Measurements from ENCODE around the gene CBR1.

The CBR1 gene

GRCh38 chr21:36069713-36070583 is at the start of gene CBR1:
Gene CBR1, plus strand, starts transcription at chr21:36070024. Its CDS starts 92 bp downstream, at chr21:36070116.
- DNase-seq (ENCODE audit: low read depth in 1 of 2, low spot score in 1 of 2) = peak; percentile 75 to 82

DNA sequence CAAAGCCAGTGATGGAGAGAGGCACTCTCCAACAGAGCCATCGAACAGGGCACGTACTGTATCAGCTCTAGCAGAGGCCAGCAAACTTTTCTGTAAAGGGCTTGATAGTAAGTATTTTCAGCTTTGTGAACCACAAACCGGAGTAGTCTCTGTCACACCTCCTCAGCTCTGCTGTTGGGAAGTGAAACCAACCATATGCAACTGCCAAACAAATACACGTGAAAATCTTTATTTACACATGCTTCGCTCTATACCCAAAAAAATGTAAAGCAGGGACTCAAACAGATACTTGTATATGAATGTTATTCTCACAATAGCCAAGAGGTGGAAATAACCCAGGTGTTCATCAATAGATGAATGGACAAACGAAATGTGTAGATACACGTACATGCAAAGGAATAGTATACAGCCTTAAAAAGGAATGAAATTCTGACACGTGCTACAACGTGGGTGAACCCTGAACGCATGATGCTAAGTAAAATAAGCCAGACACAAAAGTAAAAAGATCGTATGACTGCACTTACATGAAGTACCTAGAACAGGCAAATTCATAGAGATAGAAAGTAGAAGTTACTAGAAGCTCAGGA is 48.5 kb upstream of the CBR1 start:
- DNase-seq (ENCODE audit: low read depth in 1 of 2, low spot score in 1 of 2) = no peak

DNA sequence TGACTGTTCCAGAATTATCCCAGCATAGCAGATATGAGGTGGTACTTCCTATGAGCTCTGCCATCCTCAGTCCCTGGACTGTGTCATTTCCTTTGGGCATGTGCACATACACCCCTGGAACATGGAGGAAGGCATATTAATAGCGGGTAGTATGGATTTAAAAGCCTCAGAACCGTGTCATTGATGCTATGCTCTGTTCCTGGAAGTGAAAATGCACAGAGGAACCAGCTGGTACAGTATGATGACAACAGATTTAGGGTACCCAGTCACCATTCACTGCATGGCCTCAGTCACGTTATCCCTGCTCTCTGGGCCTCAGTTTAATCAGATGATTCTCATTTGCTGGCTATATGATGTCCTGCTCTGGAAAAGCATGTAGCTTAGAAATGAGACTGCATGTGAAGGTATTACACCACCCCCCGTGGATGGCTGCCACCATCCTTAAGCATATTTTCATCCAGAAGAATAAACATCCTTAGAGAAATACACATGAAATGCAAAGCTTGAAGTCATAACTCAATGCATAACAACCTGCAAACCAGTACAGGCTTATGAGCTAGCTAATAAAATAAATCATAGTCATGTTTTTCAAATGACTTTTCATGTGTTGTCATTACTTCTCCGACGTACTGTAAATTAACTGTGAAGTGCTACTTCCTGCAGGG is 47.3 kb upstream of the CBR1 start:
- DNase-seq (ENCODE audit: low read depth in 1 of 2, low spot score in 1 of 2) = no peak

- no peak for DNase-seq (ENCODE audit: low read depth in 1 of 2, low spot score in 1 of 2)
Measured at GRCh38 chr21:36023092-36023480, 46.7 kb upstream of the CBR1 start.

- no peak for DNase-seq (ENCODE audit: low read depth in 1 of 2, low spot score in 1 of 2)
Measured at GRCh38 chr21:36024782-36025181, 45.0 kb upstream of the CBR1 start.

GRCh38 chr21:36027347-36027746 is 42.5 kb upstream of the CBR1 start:
- no peak for DNase-seq (ENCODE audit: low read depth in 1 of 2, low spot score in 1 of 2)

DNA sequence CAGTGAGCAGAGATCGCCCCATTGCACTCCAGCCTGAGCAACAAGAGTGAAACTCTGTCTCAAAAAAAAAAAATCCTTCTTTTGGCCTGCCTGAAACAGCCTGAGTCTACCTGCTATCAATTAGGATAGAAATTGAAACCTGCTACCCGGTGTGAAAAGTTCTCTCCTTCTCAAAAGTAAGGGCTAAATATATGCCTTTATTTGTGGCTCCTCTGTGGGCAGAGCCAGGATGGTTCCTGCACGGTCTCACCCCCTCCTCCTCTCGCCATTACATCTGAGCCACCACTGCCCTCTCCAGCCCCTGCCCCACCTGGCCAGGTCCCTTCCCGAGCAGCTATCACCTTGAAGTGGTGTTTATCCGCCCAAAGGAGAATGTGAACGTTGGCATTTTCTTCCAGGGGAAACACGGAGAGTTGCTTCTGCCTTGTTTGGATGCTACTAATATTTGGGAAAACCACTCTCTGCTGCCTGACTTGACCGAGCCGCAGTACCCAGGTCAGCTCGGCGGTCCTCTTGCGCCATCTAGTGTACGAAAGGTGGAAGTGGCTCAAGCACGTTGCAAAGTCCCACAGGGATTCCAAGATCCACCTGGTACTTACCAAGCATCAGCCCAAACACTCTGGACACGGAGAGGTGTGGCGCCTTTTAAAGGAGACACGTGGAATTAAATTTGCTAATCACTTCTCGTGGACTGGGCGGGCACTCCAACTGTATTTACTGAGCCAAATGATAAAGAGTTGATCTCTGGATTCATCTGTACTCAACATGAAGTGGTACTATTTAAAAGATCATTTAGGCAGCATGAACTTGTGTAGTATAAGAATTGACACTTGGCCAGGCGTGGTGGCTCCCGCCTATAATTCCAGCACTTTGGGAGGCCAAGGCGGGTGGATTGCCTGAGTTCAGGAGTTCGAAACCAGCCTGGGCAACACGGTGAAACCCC is 41.4 kb upstream of the CBR1 start:
- peak; percentile 40 to 44 for DNase-seq (ENCODE audit: low read depth in 1 of 2, low spot score in 1 of 2)

- no peak for DNase-seq (ENCODE audit: low read depth in 1 of 2, low spot score in 1 of 2)
Measured at GRCh38 chr21:36029309-36029708, 40.5 kb upstream of the CBR1 start.

GRCh38 chr21:36030581-36031189 is 39.1 kb upstream of the CBR1 start:
- DNase-seq (ENCODE audit: low read depth in 1 of 2, low spot score in 1 of 2) = no peak

DNA sequence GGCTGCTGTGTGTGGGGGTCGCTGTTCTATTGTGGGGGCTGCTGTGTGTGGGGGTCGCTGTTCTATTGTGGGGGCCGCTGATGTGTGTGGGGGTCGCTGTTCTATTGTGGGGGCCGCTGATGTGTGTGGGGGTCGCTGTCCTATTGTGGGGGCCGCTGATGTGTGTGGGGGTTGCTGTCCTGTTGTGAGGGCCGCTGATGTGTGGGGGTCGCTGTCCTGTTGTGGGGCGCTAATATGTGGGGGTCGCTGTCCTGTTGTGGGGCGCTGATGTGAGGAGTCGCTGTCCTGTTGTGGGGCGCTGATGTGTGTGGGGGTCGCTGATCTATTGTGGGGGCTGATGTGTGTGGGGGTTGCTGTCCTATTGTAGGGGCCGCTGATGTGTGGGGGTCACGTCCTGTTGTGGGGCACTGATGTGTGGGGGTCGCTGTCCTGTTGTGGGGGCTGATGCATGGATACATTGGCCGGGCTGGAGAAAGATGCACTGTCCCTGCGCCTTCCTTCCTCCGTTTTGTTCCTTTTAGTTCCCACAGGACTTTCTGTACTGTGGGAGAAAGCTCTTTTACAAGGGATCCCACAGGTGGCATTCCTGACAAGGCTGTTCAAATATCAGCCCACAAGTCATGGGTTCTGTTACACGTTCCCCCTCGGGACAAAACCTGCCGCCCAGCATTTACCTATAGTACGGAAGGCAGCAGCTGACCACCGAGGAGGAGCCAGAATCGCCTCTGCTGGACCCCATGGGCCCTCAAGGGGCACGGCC is 37.0 kb upstream of the CBR1 start:
- DNase-seq (ENCODE audit: low read depth in 1 of 2, low spot score in 1 of 2) = no peak

- DNase-seq (ENCODE audit: low read depth in 1 of 2, low spot score in 1 of 2) = no peak
Measured at GRCh38 chr21:36034211-36034913, 35.5 kb upstream of the CBR1 start.

DNA sequence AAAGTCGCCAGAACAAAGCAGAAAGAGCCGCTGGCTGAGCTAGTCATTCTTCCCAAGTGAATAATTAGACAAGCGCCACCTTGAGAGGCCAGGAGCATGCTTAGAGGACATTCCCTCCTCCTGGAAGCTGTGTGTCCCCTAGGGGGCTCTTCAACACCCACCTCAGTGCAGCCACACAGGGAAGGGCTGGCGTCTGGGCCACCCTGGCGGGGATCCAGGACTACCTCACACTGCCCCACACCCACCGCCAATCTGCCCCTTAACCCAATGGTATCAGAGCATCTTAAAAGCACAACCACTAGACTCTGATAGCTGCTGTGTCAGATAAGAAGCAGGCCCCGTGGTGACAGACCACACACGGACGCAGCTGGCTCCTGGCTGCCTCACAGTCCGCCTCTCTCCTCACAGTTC is 34.4 kb upstream of the CBR1 start:
- no peak for DNase-seq (ENCODE audit: low read depth in 1 of 2, low spot score in 1 of 2)

DNA sequence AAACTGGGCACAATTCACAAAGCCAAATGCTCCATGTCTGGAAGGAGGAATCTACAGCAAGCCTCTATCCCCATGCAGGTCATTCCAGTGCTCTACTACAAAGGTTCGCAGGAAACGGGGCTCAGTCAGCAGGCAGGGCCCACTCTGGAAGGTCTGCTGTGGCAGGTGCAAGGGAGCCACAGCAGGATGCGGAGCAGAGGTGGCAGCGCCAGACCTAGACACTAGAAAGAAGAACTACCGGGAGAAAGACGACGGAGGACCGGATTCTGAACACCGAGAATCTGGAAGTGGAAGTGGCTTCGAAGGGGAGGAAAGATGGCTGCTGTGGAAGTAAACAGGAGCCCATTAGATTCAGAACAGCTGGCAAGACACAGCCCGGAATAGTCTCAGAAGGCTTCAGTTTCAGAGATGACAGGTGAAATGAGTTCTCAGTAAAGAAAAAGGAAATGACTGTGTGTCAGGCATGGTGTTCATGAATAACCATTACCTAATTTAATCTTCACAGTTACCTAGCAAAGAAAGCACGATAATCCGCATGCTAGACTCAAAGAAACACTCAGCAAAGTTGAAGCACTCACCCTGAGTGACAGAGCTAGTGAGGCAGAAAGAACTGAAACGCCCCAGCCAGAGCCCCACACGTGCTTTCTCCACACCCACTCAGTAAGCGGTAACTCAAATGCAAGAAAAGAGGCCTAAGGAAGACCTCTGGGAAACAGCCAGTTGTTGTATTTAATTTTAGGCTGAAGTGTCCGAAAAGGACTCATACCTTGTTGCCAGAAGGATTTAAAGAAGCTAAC is 30.9 kb upstream of the CBR1 start:
- no peak for DNase-seq (ENCODE audit: low read depth in 1 of 2, low spot score in 1 of 2)

GRCh38 chr21:36039861-36040260 is 30.0 kb upstream of the CBR1 start:
- no peak for DNase-seq (ENCODE audit: low read depth in 1 of 2, low spot score in 1 of 2)

DNA sequence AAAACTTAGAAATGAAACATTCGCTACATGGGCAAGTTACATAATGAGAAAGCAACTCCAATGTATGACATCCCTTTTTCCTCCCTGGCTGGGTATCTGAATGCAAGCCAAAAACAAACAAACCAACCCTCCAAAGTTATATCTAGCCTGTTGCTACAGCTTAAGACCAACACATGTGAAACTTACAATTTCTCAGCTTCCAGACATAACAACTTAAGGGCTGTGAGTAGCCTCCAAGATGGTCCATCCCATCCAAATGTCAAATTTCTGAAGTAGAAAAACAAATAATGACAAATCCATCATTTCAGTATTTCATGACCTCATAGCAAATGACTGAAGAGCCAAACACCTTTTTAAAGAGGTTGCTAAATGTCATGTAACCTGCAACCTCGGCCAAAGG is 29.4 kb upstream of the CBR1 start:
- no peak for DNase-seq (ENCODE audit: low read depth in 1 of 2, low spot score in 1 of 2)

DNA sequence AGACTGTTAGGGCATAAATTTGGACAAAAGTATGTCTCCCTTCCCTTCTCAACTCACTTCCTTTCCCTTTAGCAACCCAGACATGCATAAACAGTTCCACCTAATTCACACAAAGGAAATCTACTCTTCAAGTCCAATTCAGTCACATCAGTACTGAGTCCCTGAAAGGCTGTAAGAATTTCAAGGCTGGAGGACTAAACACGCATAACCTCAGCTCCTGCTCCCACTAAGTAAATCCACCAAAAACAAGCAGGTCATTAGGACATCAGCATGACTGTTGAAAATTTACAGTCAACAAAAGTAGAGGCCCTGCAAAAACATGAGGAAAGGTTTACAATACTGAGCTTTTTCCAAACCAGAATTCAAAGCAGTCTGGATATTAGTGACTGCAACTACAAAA is 27.9 kb upstream of the CBR1 start:
- no peak for DNase-seq (ENCODE audit: low read depth in 1 of 2, low spot score in 1 of 2)

GRCh38 chr21:36044056-36044455 is 25.8 kb upstream of the CBR1 start:
- no peak for DNase-seq (ENCODE audit: low read depth in 1 of 2, low spot score in 1 of 2)

GRCh38 chr21:36045993-36046392 is 23.8 kb upstream of the CBR1 start:
- DNase-seq (ENCODE audit: low read depth in 1 of 2, low spot score in 1 of 2) = no peak

- DNase-seq (ENCODE audit: low read depth in 1 of 2, low spot score in 1 of 2) = no peak
Measured at GRCh38 chr21:36047139-36047538, 22.7 kb upstream of the CBR1 start.

Measured in stimulated activated CD4-positive, alpha-beta T cell treated with anti-CD3 and anti-CD28 coated beads, Interleukin-15, amount 100 ng/mL, for 1 hour (primary cell).